HCT116 (cell line): ENCODE data around the gene SPRED2. TPM values are rescaled to one million over a fixed set of nuclear protein-coding genes. Genes with fewer than 3 reads are reported as not detected.

Experiments
- ATAC-seq: fragments of 200-7000 bp; cut with Tn5 transposase; 2 replicates; pipeline ENCODE4 v1.9.1; 2020; ENCODE audit warnings: mild to moderate bottlenecking, moderate library complexity
- BruUV-seq: library from RNA; stranded (reverse); fragments of 400-500 nt; replicated peaks from 2 replicates; lab custom pipeline; 2021; lab: Mats Ljungman, UMichigan
- CTCF ChIA-PET: fragments of 300-600 bp; sonication (Branson Sonifier 250); formaldehyde crosslinking; loops from one replicate; lab custom pipeline; 2021; ENCODE audit warnings: antibody characterized with exemption; lab: Charles Lee
- POLR2A ChIA-PET: fragments of 300-600, 350-600 bp; sonication (Branson Sonifier 250); formaldehyde crosslinking; loops from one replicate; lab custom pipeline; 2021; ENCODE audit warnings: antibody characterized with exemption; lab: Charles Lee
- RAD21 ChIA-PET, 2 experiments: fragments of 300-600 bp; sonication (Branson Sonifier 250); formaldehyde crosslinking; loops; one replicate each; lab custom pipeline; 2023; ENCODE audit warnings: low total read pairs in 2 of 2; ENCODE audit not compliant: uncharacterized antibody in 2 of 2, unreplicated experiment in 2 of 2, low non-redundant PET in 1 of 2; lab: Charles Lee
- DNase-seq: peaks from one replicate; pipeline ENCODE4 v3.0.0-alpha.2; 2010; ENCODE audit warnings: low read depth, low spot score
- H2AFZ ChIP-seq: fragments of 200-600 bp; shearing (Covaris generic), sonication (generic); 2 replicates; pipeline ENCODE4 v1.6.1; 2017; ENCODE audit warnings: low read depth, mixed run types, mixed read lengths, antibody characterized with exemption, low read length; ENCODE audit not compliant: poor library complexity, severe bottlenecking
- H3K27ac ChIP-seq: 2 replicates; pipeline ENCODE4 v1.5.1; 2012; ENCODE audit warnings: low read depth, low read length
- H3K27me3 ChIP-seq: fragments of 200-600 bp; sonication (generic); 2 replicates; pipeline ENCODE4 v1.6.1; 2016; ENCODE audit warnings: mixed run types, low read length, mixed read lengths; ENCODE audit not compliant: insufficient read depth
- H3K36me3 ChIP-seq, 2 experiments: fragments of 200-500 bp in 1 of 2; fragments of 200-600 bp in 1 of 2; sonication (Bioruptor generic) in 1 of 2; sonication (generic) in 1 of 2; 2 replicates each; pipeline versions ENCODE4 v1.5.1 to v1.6.1; 2014 to 2016; ENCODE audit warnings: low read length in 2 of 2, inconsistent platforms in 1 of 2, mixed read lengths in 1 of 2, mixed run types in 1 of 2; ENCODE audit not compliant: insufficient read depth in 2 of 2, control insufficient read depth in 1 of 2
- H3K4me1 ChIP-seq, 2 experiments: fragments of 200-600 bp in 1 of 2; sonication (generic) in 1 of 2; 2 replicates each; pipeline versions ENCODE4 v1.5.1 to v1.6.1; 2012 to 2017; ENCODE audit warnings: low read length in 2 of 2, inconsistent platforms in 1 of 2, mild to moderate bottlenecking in 1 of 2, mixed read lengths in 1 of 2, mixed run types in 1 of 2, moderate library complexity in 1 of 2; ENCODE audit not compliant: insufficient read depth in 2 of 2, control insufficient read depth in 1 of 2
- H3K4me2 ChIP-seq: fragments of 200-600 bp; sonication (generic); 2 replicates; pipeline ENCODE4 v1.6.1; 2017; ENCODE audit warnings: mixed run types, low read length, mixed read lengths
- H3K4me3 ChIP-seq, 2 experiments: fragments of 200-600 bp in 1 of 2; sonication (generic) in 1 of 2; replicated peaks in 1 of 2; 2 replicates each; pipeline ENCODE4 v1.5.1; 2011 to 2016; ENCODE audit warnings: low read length in 2 of 2, control low read depth in 1 of 2, low read depth in 1 of 2, mild to moderate bottlenecking in 1 of 2, mixed read lengths in 1 of 2, mixed run types in 1 of 2
- H3K79me2 ChIP-seq: fragments of 200-600 bp; sonication (generic); 2 replicates; pipeline ENCODE4 v1.6.1; 2017; ENCODE audit warnings: mild to moderate bottlenecking, mixed run types, low read length, moderate library complexity, mixed read lengths; ENCODE audit not compliant: insufficient read depth
- H3K9ac ChIP-seq: fragments of 200-600 bp; sonication (generic); 2 replicates; pipeline ENCODE4 v1.6.1; 2016; ENCODE audit warnings: low read length, mixed read lengths
- H3K9me2 ChIP-seq: fragments of 200-600 bp; sonication (generic), shearing (Covaris generic); 2 replicates; pipeline ENCODE4 v1.6.1; 2017; ENCODE audit warnings: mixed run types, mild to moderate bottlenecking, moderate library complexity; ENCODE audit not compliant: insufficient read depth
- H3K9me3 ChIP-seq, 2 experiments: fragments of 200-500 bp in 1 of 2; fragments of 200-600 bp in 1 of 2; sonication (Bioruptor generic) in 1 of 2; sonication (generic) in 1 of 2; 2 replicates each; pipeline ENCODE4 v1.6.1; 2014 to 2017; ENCODE audit warnings: low read length in 2 of 2, mixed read lengths in 2 of 2, inconsistent platforms in 1 of 2, low read depth in 1 of 2, mild to moderate bottlenecking in 1 of 2, mixed run types in 1 of 2, moderate library complexity in 1 of 2; ENCODE audit not compliant: control insufficient read depth in 1 of 2, insufficient read depth in 1 of 2
- H4K20me1 ChIP-seq: fragments of 200-600 bp; sonication (generic), shearing (Covaris generic); 2 replicates; pipeline ENCODE4 v1.6.1; 2017; ENCODE audit warnings: mixed run types, mild to moderate bottlenecking, moderate library complexity; ENCODE audit not compliant: insufficient read depth
- EGR1 ChIP-seq: IDR thresholded peaks from 2 replicates; pipeline ENCODE4 v1.6.1; 2012; ENCODE audit warnings: low read depth
- ELF1 ChIP-seq: IDR thresholded peaks from 2 replicates; pipeline ENCODE4 v1.6.1; 2012; ENCODE audit warnings: low read depth, borderline replicate concordance
- EZH2 ChIP-seq: fragments of 200-600 bp; sonication (generic); IDR thresholded peaks from 2 replicates; pipeline ENCODE4 v1.6.1; 2017; ENCODE audit warnings: antibody characterized with exemption, mixed run types
- EZH2phosphoT487 ChIP-seq: fragments of 200-600 bp; IDR thresholded peaks from 2 replicates; pipeline ENCODE4 v1.6.1; 2018; ENCODE audit warnings: antibody characterized with exemption, borderline replicate concordance
- FOSL1 ChIP-seq: IDR thresholded peaks from 2 replicates; pipeline ENCODE4 v1.6.1; 2012; ENCODE audit warnings: low read depth
- JUND ChIP-seq: IDR thresholded peaks from 2 replicates; pipeline ENCODE4 v1.6.1; 2012
- SIN3A ChIP-seq: IDR thresholded peaks from 2 replicates; pipeline ENCODE4 v1.6.1; 2012; ENCODE audit warnings: low read depth
- SP1 ChIP-seq: IDR thresholded peaks from 2 replicates; pipeline ENCODE4 v1.6.1; 2012; ENCODE audit warnings: low read depth
- SRF ChIP-seq: IDR thresholded peaks from 2 replicates; pipeline ENCODE4 v1.6.1; 2012; ENCODE audit warnings: low read depth
- TCF7L2 ChIP-seq: IDR thresholded peaks from 2 replicates; pipeline ENCODE4 v1.7.0; 2011; ENCODE audit warnings: borderline replicate concordance, inconsistent platforms; ENCODE audit not compliant: insufficient read depth, insufficient read length; ENCODE audit errors: extremely low read depth
- ZFX ChIP-seq: fragments of 450-650 bp; IDR thresholded peaks from 2 replicates; pipeline ENCODE4 v1.6.1; 2017
- ZNF274 ChIP-seq: fragments of 200-500 bp; sonication (Bioruptor generic); IDR thresholded peaks from 2 replicates; pipeline ENCODE4 v1.6.1; 2014; ENCODE audit warnings: mild to moderate bottlenecking, low read depth, low read length, inconsistent platforms
- intact Hi-C: fragments of 100-400 bp; cut with micrococcal nuclease; formaldehyde crosslinking; loops from 2 replicates; pipeline ENCODE4 v1.10.0; 2022
- total RNA-seq: library from RNA; stranded (reverse); gene quantifications from one replicate; pipeline ENCODE4 v1.2.1, GENCODE V29; 2021; ENCODE audit not compliant: unreplicated experiment
- TF ChIP-seq, protein P1 (sequence below), 3 experiments: fragments of 200-600 bp in 1 of 3; sonication (generic) in 1 of 3; IDR thresholded peaks in 2 of 3; conservative IDR thresholded peaks in 1 of 3; 2 replicates each; pipeline ENCODE4 v1.5.1; 2012 to 2017; ENCODE audit warnings: low read depth in 2 of 3, low read length in 2 of 3, antibody characterized with exemption in 1 of 3, borderline replicate concordance in 1 of 3, control low read depth in 1 of 3, mild to moderate bottlenecking in 1 of 3, mixed read lengths in 1 of 3, mixed run types in 1 of 3, moderate library complexity in 1 of 3; ENCODE audit not compliant: insufficient read depth in 1 of 3
- TF ChIP-seq, protein P2 (sequence below): IDR thresholded peaks from 2 replicates; pipeline ENCODE4 v1.6.1; 2011; ENCODE audit warnings: mild to moderate bottlenecking, low read length, moderate library complexity; ENCODE audit not compliant: insufficient replicate concordance; ENCODE audit errors: extremely low read depth
- TF ChIP-seq, protein P3 (sequence below): IDR thresholded peaks from 2 replicates; pipeline ENCODE4 v1.6.1; 2012
- TF ChIP-seq, protein P4 (sequence below): IDR thresholded peaks from 2 replicates; pipeline ENCODE4 v1.6.1; 2012

SPRED2 gene
- total RNA-seq, 1 experiment from 2014 or later, result 62.6 TPM

DNA sequence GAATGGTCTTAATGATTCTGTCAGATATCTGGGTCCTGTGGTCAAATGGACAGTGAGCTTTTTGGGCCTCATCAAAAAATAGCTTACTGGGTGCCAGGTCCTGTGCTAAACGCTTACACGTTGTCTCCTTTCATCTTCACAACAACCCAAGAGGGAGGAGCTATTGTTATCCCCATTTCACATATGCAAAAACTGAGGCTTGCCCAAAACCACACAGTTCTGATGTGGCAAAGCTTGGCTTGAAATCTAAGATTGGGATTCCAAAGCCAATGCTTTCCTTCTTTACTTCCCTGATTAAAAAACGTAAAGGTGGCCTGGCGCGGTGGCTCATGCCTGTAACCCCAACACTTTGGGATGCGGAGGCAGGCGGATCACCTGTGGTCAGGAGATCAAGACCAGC, 135.4 kb downstream of the SPRED2 start (continued):
- TF ChIP-seq, protein P1, sequence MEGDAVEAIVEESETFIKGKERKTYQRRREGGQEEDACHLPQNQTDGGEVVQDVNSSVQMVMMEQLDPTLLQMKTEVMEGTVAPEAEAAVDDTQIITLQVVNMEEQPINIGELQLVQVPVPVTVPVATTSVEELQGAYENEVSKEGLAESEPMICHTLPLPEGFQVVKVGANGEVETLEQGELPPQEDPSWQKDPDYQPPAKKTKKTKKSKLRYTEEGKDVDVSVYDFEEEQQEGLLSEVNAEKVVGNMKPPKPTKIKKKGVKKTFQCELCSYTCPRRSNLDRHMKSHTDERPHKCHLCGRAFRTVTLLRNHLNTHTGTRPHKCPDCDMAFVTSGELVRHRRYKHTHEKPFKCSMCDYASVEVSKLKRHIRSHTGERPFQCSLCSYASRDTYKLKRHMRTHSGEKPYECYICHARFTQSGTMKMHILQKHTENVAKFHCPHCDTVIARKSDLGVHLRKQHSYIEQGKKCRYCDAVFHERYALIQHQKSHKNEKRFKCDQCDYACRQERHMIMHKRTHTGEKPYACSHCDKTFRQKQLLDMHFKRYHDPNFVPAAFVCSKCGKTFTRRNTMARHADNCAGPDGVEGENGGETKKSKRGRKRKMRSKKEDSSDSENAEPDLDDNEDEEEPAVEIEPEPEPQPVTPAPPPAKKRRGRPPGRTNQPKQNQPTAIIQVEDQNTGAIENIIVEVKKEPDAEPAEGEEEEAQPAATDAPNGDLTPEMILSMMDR (IDR thresholded peaks at IDR 0.05 in 2 of 3, conservative IDR thresholded peaks at IDR 0.05 in 1 of 3; ENCODE audit: borderline replicate concordance in 1 of 3, insufficient read depth in 1 of 3, low read depth in 2 of 3, low read length in 2 of 3), result no peak
- TF ChIP-seq SP1 (no peak), TCF7L2 (no peak), EGR1 (no peak)
- TF ChIP-seq, all 23 proteins: peak for 0

DNA sequence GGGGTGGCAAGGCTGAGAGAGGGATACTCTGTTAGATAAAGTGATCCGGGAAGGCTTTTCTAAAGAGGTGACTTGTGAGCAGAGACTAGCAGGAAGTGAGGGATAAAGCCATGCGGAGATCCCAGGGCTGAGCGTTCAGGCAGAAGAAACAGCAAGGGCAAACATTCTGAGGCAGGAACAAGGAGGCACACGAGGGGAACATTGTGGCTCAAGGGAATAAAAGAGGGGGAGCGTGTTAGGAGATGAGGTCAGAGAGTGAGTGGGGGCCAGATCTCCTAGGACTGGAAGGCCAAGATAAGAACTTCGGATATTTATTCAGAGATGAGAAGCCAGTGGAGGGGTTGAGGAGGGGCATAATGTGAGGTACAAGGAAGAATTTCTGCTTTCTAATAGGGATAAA, 137.7 kb downstream of the SPRED2 start:
- no TSS peak for BruUV-seq
- no peaks in the 10 kb centered on the region for H3K36me3 ChIP-seq
- no peaks in the 10 kb centered on the region for H3K79me2 ChIP-seq
- no peak overlapping the region for H2AFZ ChIP-seq
- TF ChIP-seq FOSL1 (no peak), JUND (no peak), SIN3A (no peak), TCF7L2 (no peak), ELF1 (no peak), SRF (no peak), EGR1 (no peak), ZFX (no peak), EZH2 (no peak), ZNF274 (no peak), EZH2phosphoT487 (no peak)
- TF ChIP-seq, protein P2, sequence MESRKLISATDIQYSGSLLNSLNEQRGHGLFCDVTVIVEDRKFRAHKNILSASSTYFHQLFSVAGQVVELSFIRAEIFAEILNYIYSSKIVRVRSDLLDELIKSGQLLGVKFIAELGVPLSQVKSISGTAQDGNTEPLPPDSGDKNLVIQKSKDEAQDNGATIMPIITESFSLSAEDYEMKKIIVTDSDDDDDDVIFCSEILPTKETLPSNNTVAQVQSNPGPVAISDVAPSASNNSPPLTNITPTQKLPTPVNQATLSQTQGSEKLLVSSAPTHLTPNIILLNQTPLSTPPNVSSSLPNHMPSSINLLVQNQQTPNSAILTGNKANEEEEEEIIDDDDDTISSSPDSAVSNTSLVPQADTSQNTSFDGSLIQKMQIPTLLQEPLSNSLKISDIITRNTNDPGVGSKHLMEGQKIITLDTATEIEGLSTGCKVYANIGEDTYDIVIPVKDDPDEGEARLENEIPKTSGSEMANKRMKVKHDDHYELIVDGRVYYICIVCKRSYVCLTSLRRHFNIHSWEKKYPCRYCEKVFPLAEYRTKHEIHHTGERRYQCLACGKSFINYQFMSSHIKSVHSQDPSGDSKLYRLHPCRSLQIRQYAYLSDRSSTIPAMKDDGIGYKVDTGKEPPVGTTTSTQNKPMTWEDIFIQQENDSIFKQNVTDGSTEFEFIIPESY, result no peak
- TF ChIP-seq, protein P3, sequence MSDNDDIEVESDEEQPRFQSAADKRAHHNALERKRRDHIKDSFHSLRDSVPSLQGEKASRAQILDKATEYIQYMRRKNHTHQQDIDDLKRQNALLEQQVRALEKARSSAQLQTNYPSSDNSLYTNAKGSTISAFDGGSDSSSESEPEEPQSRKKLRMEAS, result no peak
- TF ChIP-seq, protein P4, sequence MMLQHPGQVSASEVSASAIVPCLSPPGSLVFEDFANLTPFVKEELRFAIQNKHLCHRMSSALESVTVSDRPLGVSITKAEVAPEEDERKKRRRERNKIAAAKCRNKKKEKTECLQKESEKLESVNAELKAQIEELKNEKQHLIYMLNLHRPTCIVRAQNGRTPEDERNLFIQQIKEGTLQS, result no peak
- TF ChIP-seq, protein P1 (IDR thresholded peaks at IDR 0.05 in 2 of 3, conservative IDR thresholded peaks at IDR 0.05 in 1 of 3; ENCODE audit: borderline replicate concordance in 1 of 3, insufficient read depth in 1 of 3, low read depth in 2 of 3, low read length in 2 of 3), result no peak
- H4K20me1 ChIP-seq, result no peaks in the 10 kb centered on the region
- no peak overlapping the region for H3K4me3 ChIP-seq
- H3K9ac ChIP-seq, result no peak overlapping the region
- ChIA-PET CTCF (no interaction called here), POLR2A (no interaction called here), RAD21 (no interaction called here)
- peaks cover 4 to 6% of the 10 kb centered on the region in 2 experiments for H3K4me1 ChIP-seq
- H3K9me3 ChIP-seq, result no peaks in the 10 kb centered on the region
- H3K4me2 ChIP-seq, result no peak overlapping the region
- H3K27me3 ChIP-seq, result no peaks in the 10 kb centered on the region
- ATAC-seq (no peak), DNase-seq (no peak)
- H3K27ac ChIP-seq, result no peak overlapping the region
- H3K9me2 ChIP-seq, result no peaks in the 10 kb centered on the region
- intact Hi-C loops, result no loop called here
